ENCODE data around the gene NFATC2.

NFATC2 gene

GRCh38 chr20:51491393-51491792 lies 51.1 kb downstream of the NFATC2 start:
- TF ChIP-seq TAF1 (IDR thresholded peaks at IDR 0.05; ENCODE audit: borderline replicate concordance, insufficient read depth, low read length), result no peak
- no peak for TF ChIP-seq POLR2AphosphoS5 (IDR thresholded peaks at IDR 0.05; ENCODE audit: low read depth, low read length)

GRCh38 chr20:51490635-51491034 lies 51.9 kb downstream of the NFATC2 start:
- TF ChIP-seq TAF1 (IDR thresholded peaks at IDR 0.05; ENCODE audit: borderline replicate concordance, insufficient read depth, low read length), result no peak
- TF ChIP-seq FOXP2 (optimal IDR thresholded peaks at IDR 0.05; ENCODE audit: borderline replicate concordance, extremely low read depth, extremely low read length, insufficient read depth), result no peak
- no peak for TF ChIP-seq SIN3A (IDR thresholded peaks at IDR 0.05; ENCODE audit: borderline replicate concordance, insufficient read depth, low read length)
- TF ChIP-seq REST (IDR thresholded peaks at IDR 0.05; ENCODE audit: insufficient read depth in 1 of 2, low read depth in 2 of 2, low read length in 2 of 2), result no peak
- no peak for TF ChIP-seq POLR2AphosphoS5 (IDR thresholded peaks at IDR 0.05; ENCODE audit: low read depth, low read length)

- TF ChIP-seq FOXP2 (optimal IDR thresholded peaks at IDR 0.05; ENCODE audit: borderline replicate concordance, extremely low read depth, extremely low read length, insufficient read depth), result no peak
- no peak for TF ChIP-seq SIN3A (IDR thresholded peaks at IDR 0.05; ENCODE audit: borderline replicate concordance, insufficient read depth, low read length)
- no peak for TF ChIP-seq REST (IDR thresholded peaks at IDR 0.05; ENCODE audit: insufficient read depth in 1 of 2, low read depth in 2 of 2, low read length in 2 of 2)
Observed at GRCh38 chr20:51489611-51490010, 52.9 kb downstream of the NFATC2 start.

- TF ChIP-seq TAF1 (IDR thresholded peaks at IDR 0.05; ENCODE audit: borderline replicate concordance, insufficient read depth, low read length) (no peak), POLR2AphosphoS5 (IDR thresholded peaks at IDR 0.05; ENCODE audit: low read depth, low read length) (no peak), FOXP2 (optimal IDR thresholded peaks at IDR 0.05; ENCODE audit: borderline replicate concordance, extremely low read depth, extremely low read length, insufficient read depth) (no peak)
Observed at GRCh38 chr20:51488331-51488730, 54.2 kb downstream of the NFATC2 start.

- TF ChIP-seq TAF1 (IDR thresholded peaks at IDR 0.05; ENCODE audit: borderline replicate concordance, insufficient read depth, low read length) (no peak), POLR2AphosphoS5 (IDR thresholded peaks at IDR 0.05; ENCODE audit: low read depth, low read length) (no peak), SIN3A (IDR thresholded peaks at IDR 0.05; ENCODE audit: borderline replicate concordance, insufficient read depth, low read length) (no peak), FOXP2 (optimal IDR thresholded peaks at IDR 0.05; ENCODE audit: borderline replicate concordance, extremely low read depth, extremely low read length, insufficient read depth) (no peak), REST (IDR thresholded peaks at IDR 0.05; ENCODE audit: insufficient read depth in 1 of 2, low read depth in 2 of 2, low read length in 2 of 2) (no peak)
Observed at GRCh38 chr20:51487565-51488268, 54.8 kb downstream of the NFATC2 start.

- TF ChIP-seq TAF1 (IDR thresholded peaks at IDR 0.05; ENCODE audit: borderline replicate concordance, insufficient read depth, low read length), result no peak
- no peak for TF ChIP-seq POLR2AphosphoS5 (IDR thresholded peaks at IDR 0.05; ENCODE audit: low read depth, low read length)
- TF ChIP-seq SIN3A (IDR thresholded peaks at IDR 0.05; ENCODE audit: borderline replicate concordance, insufficient read depth, low read length), result no peak
- TF ChIP-seq REST (IDR thresholded peaks at IDR 0.05; ENCODE audit: insufficient read depth in 1 of 2, low read depth in 2 of 2, low read length in 2 of 2), result no peak
- TF ChIP-seq FOXP2 (optimal IDR thresholded peaks at IDR 0.05; ENCODE audit: borderline replicate concordance, extremely low read depth, extremely low read length, insufficient read depth), result no peak
Observed at GRCh38 chr20:51487076-51487475, 55.4 kb downstream of the NFATC2 start.

Measured in PFSK-1 (cell line).